Neural progenitor cell (in vitro differentiated cells): ENCODE data around the gene COL4A2. TPM values are rescaled to one million over a fixed set of nuclear protein-coding genes. Genes with fewer than 3 reads are reported as not detected.

Experiments
- DNase-seq: peaks from one replicate; pipeline ENCODE4 v3.0.0-alpha.2; 2016; ENCODE audit warnings: low spot score
- H2AFZ ChIP-seq: fragments of 200-600 bp; sonication (generic); replicated peaks from 2 replicates; pipeline ENCODE4 v1.6.1; 2016; ENCODE audit warnings: antibody characterized with exemption
- H3F3A ChIP-seq: fragments of 200-600 bp; sonication (generic); 2 replicates; pipeline ENCODE4 v1.6.1; 2016; ENCODE audit warnings: antibody characterized with exemption, low read depth
- H3K27ac ChIP-seq: fragments of 200-600 bp; sonication (generic); 2 replicates; pipeline ENCODE4 v1.5.1; 2016; ENCODE audit warnings: mild to moderate bottlenecking
- H3K27me3 ChIP-seq: fragments of 200-600 bp; sonication (generic); 2 replicates; pipeline ENCODE4 v1.6.1; 2016; ENCODE audit warnings: mild to moderate bottlenecking, moderate library complexity
- H3K36me3 ChIP-seq: fragments of 200-600 bp; sonication (generic); 2 replicates; pipeline ENCODE4 v1.5.1; 2016
- H3K4me1 ChIP-seq: fragments of 200-600 bp; sonication (generic); 2 replicates; pipeline ENCODE4 v1.6.1; 2016; ENCODE audit warnings: mixed run types
- H3K4me2 ChIP-seq: fragments of 200-600 bp; sonication (generic); 2 replicates; pipeline ENCODE4 v1.6.1; 2016
- H3K4me3 ChIP-seq: fragments of 200-600 bp; sonication (generic); 2 replicates; pipeline ENCODE4 v1.5.1; 2016
- H3K79me2 ChIP-seq: fragments of 200-600 bp; sonication (generic); 2 replicates; pipeline ENCODE4 v1.6.1; 2016; ENCODE audit warnings: low read depth
- H3K9ac ChIP-seq: fragments of 200-600 bp; sonication (generic); 2 replicates; pipeline ENCODE4 v1.6.1; 2016
- H3K9me3 ChIP-seq: fragments of 200-600 bp; sonication (generic); 2 replicates; pipeline ENCODE4 v1.5.1; 2016; ENCODE audit warnings: low read depth
- H4K20me1 ChIP-seq: fragments of 200-600 bp; sonication (generic); 2 replicates; pipeline ENCODE4 v1.6.1; 2016; ENCODE audit warnings: low read depth
- H3K27ac Mint-ChIP-seq: 3 replicates; pipeline ENCODE4 v1.8.0; 2021; ENCODE audit warnings: mixed read lengths
- H3K27me3 Mint-ChIP-seq: 2 replicates; pipeline ENCODE4 v1.8.0; 2022; ENCODE audit warnings: low read depth, mild to moderate bottlenecking, inconsistent platforms, moderate library complexity, mixed read lengths; ENCODE audit not compliant: insufficient read depth
- H3K36me3 Mint-ChIP-seq: 3 replicates; pipeline ENCODE4 v1.8.0; 2021; ENCODE audit warnings: mixed read lengths
- H3K4me1 Mint-ChIP-seq: 3 replicates; pipeline ENCODE4 v1.8.0; 2021; ENCODE audit warnings: mixed read lengths
- H3K4me3 Mint-ChIP-seq: 3 replicates; pipeline ENCODE4 v1.8.0; 2021; ENCODE audit warnings: mild to moderate bottlenecking, moderate library complexity, mixed read lengths
- H3K9me3 Mint-ChIP-seq: 3 replicates; pipeline ENCODE4 v1.8.0; 2020; ENCODE audit warnings: mixed read lengths
- CTCF ChIP-seq: fragments of 200-600 bp; sonication (generic); IDR thresholded peaks from 2 replicates; pipeline ENCODE4 v1.5.1; 2017; ENCODE audit warnings: antibody characterized with exemption, mild to moderate bottlenecking
- EZH2 ChIP-seq: fragments of 200-600 bp; sonication (generic); IDR thresholded peaks from 2 replicates; pipeline ENCODE4 v1.6.1; 2017; ENCODE audit warnings: antibody characterized with exemption, mild to moderate bottlenecking, moderate library complexity
- EZH2phosphoT487 ChIP-seq: fragments of 200-600 bp; sonication (generic); IDR thresholded peaks from 2 replicates; pipeline ENCODE4 v1.6.1; 2017; ENCODE audit warnings: antibody characterized with exemption
- total RNA-seq: library from RNA; depleted of rRNA; stranded (reverse); fragments of >200 nt; gene quantifications from 2 replicates; pipeline ENCODE4 v1.2.3, GENCODE V29; 2015; ENCODE audit warnings: low replicate concordance

Gene COL4A2
- total RNA-seq, 1 donor from 2014 or later, result 73.6 TPM

GRCh38 chr13:110316196-110316595, 9.1 kb downstream of the COL4A2 start:
- Histone ChIP-seq H3K9ac (no peak overlapping the region), H3K4me3 (no peak overlapping the region), H3K27me3 (no peaks in the 10 kb centered on the region), H4K20me1 (peaks cover 46% of the 10 kb centered on the region), H2AFZ (no peak overlapping the region), H3K4me1 (no peaks in the 10 kb centered on the region), H3F3A (peaks cover 6% of the 10 kb centered on the region), H3K9me3 (no peaks in the 10 kb centered on the region), H3K4me2 (no peak overlapping the region), H3K27ac (no peak overlapping the region), H3K79me2 (peaks cover 64% of the 10 kb centered on the region), H3K36me3 (no peaks in the 10 kb centered on the region)
- no peak for DNase-seq
- TF ChIP-seq EZH2 (no peak), CTCF (no peak), EZH2phosphoT487 (no peak)
- H3K4me3 Mint-ChIP-seq, result no peak overlapping the region
- no peak overlapping the region for H3K27ac Mint-ChIP-seq
- peaks cover 40% of the 10 kb centered on the region for H3K36me3 Mint-ChIP-seq
- H3K27me3 Mint-ChIP-seq, result peaks cover 6% of the 10 kb centered on the region
- H3K4me1 Mint-ChIP-seq, result peaks cover 21% of the 10 kb centered on the region
- peaks cover under 1% of the 10 kb centered on the region for H3K9me3 Mint-ChIP-seq

- Mint-ChIP-seq H3K36me3 (peaks cover 49% of the 10 kb centered on the region), H3K9me3 (peaks cover 8% of the 10 kb centered on the region), H3K4me1 (peaks cover 21% of the 10 kb centered on the region), H3K27me3 (peaks cover 6% of the 10 kb centered on the region), H3K27ac (no peak overlapping the region), H3K4me3 (no peak overlapping the region)
- H4K20me1 ChIP-seq, result peaks cover 37% of the 10 kb centered on the region
- H3K27ac ChIP-seq, result no peak overlapping the region
- no peak overlapping the region for H3K9ac ChIP-seq
- DNase-seq, result no peak
- no peak overlapping the region for H3K4me3 ChIP-seq
- peaks cover 64% of the 10 kb centered on the region for H3K79me2 ChIP-seq
- H3K27me3 ChIP-seq, result no peaks in the 10 kb centered on the region
- no peaks in the 10 kb centered on the region for H3K36me3 ChIP-seq
- peaks cover 6% of the 10 kb centered on the region for H3F3A ChIP-seq
- no peak overlapping the region for H3K4me2 ChIP-seq
- no peaks in the 10 kb centered on the region for H3K4me1 ChIP-seq
- TF ChIP-seq EZH2phosphoT487 (no peak), EZH2 (no peak), CTCF (no peak)
- H2AFZ ChIP-seq, result no peak overlapping the region
- no peaks in the 10 kb centered on the region for H3K9me3 ChIP-seq
Observed at GRCh38 chr13:110317093-110317492, 10.0 kb downstream of the COL4A2 start.

- H3K4me1 ChIP-seq, result no peaks in the 10 kb centered on the region
- H3K27ac Mint-ChIP-seq, result no peak overlapping the region
- peaks cover 31% of the 10 kb centered on the region for H4K20me1 ChIP-seq
- peaks cover 6% of the 10 kb centered on the region for H3F3A ChIP-seq
- peaks cover 17% of the 10 kb centered on the region for H3K4me1 Mint-ChIP-seq
- H3K27me3 ChIP-seq, result no peaks in the 10 kb centered on the region
- no peak for DNase-seq
- H3K4me2 ChIP-seq, result no peak overlapping the region
- H2AFZ ChIP-seq, result no peak overlapping the region
- no peak overlapping the region for H3K27ac ChIP-seq
- H3K9ac ChIP-seq, result no peak overlapping the region
- no peak for TF ChIP-seq EZH2phosphoT487
- no peak for TF ChIP-seq CTCF
- no peak for TF ChIP-seq EZH2
- H3K79me2 ChIP-seq, result peaks cover 64% of the 10 kb centered on the region
- no peaks in the 10 kb centered on the region for H3K36me3 ChIP-seq
- peaks cover 10% of the 10 kb centered on the region for H3K9me3 Mint-ChIP-seq
- peaks cover 6% of the 10 kb centered on the region for H3K27me3 Mint-ChIP-seq
- H3K9me3 ChIP-seq, result no peaks in the 10 kb centered on the region
- H3K4me3 Mint-ChIP-seq, result no peak overlapping the region
- H3K36me3 Mint-ChIP-seq, result peaks cover 50% of the 10 kb centered on the region
- H3K4me3 ChIP-seq, result no peak overlapping the region
Observed at GRCh38 chr13:110317496-110318195, 10.6 kb downstream of the COL4A2 start.
